HG02938 (cell line): ENCODE measurements around the gene PTDSS2.
"Not testable (repeated sequence)": the region's sequence is repeated elsewhere in the genome, so short reads cannot be mapped to it uniquely, and the experiment has no call there.

Experiments
- ATAC-seq: cut with Tn5 transposase; IDR thresholded peaks from one replicate; pipeline ENCODE4 v1.9.1; 2021; ENCODE audit warnings: mild to moderate bottlenecking, moderate library complexity; ENCODE audit not compliant: unreplicated experiment

PTDSS2 gene

GRCh38 chr11:503179-503981 lies 53.3 kb downstream of the PTDSS2 start:
- ATAC-seq: no peak

GRCh38 chr11:504053-504993 lies 54.2 kb downstream of the PTDSS2 start:
- ATAC-seq: no peak

- no peak for ATAC-seq
Observed at GRCh38 chr11:504994-505344, 54.9 kb downstream of the PTDSS2 start.

DNA sequence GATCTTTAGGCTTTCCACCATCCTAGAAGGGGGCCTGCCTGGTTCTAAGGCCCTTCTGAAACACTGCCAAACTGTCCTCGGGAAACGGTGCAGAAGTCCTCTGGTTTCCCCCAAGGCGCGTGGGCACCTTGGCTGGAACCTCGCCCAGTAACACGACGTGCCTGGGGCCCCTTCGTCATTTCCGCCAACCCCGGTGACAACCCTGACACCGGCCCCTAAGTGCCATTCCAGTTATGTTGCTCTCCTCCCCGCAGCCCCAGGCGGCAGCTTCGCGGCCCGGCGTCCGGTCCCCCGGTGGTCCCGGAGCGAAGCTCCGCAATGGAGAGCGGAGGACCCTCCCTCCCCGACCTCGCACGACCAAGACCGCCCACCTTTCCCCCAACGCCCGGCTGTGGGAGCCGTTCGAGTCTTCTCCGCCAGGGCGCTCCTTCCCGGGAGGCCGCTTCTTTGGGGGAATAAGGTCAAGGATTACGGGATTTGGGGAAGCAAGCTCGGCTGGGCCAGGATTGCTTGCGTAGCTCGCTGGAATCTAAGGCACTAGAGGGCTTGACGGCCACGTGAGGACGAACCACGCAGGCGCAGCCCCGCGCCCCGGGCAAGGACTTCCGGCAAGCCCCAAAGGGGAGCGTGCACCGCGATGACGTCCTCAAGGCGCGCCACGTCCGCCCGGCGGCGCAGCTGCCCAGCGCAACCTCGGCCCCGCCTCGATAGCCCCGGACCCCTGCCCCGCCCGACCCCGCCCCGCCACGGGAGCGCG lies 56.3 kb downstream of the PTDSS2 start:
- ATAC-seq: peak; percentile 64

- ATAC-seq: peak; percentile 32
Observed at GRCh38 chr11:506995-507726, 57.1 kb downstream of the PTDSS2 start, which contains the start of gene RNH1. TSS of gene RNH1 (minus strand) at chr11:507242. CDS start at chr11:502162, 5,080 bp downstream.

- ATAC-seq: no peak
Observed at GRCh38 chr11:507727-508515, 57.8 kb downstream of the PTDSS2 start.

- no peak for ATAC-seq
Observed at GRCh38 chr11:508956-509355, 58.9 kb downstream of the PTDSS2 start.

GRCh38 chr11:512761-513595 lies 62.9 kb downstream of the PTDSS2 start:
- ATAC-seq: no peak

- ATAC-seq: no peak
Observed at GRCh38 chr11:514606-515005, 64.5 kb downstream of the PTDSS2 start.

GRCh38 chr11:515131-515530 lies 65.1 kb downstream of the PTDSS2 start:
- ATAC-seq: no peak

- no peak for ATAC-seq
Observed at GRCh38 chr11:516400-516799, 66.3 kb downstream of the PTDSS2 start.

- not testable (repeated sequence) for ATAC-seq
Observed at GRCh38 chr11:516918-517685, 67.0 kb downstream of the PTDSS2 start.

DNA sequence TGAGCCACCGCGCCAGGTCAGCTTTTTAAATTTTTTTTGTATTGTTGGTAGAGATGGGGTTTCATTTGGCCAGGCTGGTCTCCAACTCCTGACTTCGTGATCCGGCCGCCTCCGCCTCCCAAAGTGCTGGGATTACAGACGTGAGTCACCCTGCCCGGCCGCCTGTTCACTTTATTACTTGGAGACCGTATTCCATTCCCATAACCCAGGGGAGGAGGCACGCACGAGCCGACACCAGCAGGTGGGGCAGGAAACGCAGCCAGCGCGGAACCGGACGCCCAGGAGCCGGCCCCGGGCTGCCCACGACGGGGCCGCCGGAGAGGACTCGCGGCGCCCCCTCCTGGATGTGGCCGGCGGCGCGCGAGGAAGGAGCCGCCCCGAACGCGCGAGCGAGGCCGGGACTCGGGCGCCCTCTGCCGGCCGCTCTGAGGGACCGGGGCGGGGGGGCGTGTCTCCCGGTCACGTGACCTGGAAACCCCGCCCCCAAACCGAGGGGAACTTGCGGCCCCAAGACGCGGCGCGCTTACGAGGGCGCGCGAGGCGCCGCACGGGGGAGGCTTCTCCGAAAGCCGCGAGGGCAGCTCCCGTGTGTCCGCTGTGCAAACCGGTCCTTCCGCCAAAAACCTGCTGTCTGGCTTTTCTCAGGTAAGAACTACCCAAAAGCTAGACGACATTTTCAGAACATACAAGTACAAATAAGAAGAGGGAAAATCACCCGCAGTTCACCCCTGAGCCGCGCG lies 68.6 kb downstream of the PTDSS2 start:
- ATAC-seq: no peak

DNA sequence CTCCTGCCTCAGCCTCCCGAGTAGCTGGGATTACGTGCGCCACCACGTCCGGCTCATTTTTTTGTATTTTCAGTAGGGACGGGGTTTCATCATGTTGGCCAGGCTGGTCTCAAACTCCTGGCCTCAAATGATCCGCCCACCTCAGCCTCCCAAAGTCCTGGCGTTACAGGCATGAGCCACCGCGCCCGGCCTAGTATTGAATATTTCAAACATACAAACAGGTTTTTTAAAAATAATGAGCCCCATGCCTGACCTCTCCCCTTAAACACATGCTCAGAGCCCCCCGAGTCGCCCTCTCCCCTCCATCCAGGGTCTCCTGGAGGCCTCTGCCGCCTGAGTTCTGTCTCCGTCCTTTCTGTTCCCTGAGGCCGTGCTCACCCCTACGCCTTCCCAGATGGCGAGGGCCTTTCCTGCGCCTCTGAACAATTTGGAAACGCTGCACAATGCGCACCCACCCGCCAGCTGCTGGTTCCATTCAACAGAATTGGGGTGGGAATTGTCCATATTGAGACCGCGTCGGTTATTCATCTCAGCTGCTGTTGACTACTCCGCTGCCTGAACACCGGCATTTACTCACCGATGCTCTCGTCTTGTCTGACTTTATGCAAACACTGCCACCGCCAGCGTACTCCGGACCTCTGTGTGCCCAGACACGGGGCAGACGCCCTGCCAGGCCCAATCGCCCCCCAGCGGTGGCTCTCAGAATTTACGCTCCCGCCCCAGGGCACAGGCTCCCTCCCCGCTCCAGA lies 70.5 kb downstream of the PTDSS2 start:
- ATAC-seq: no peak

DNA sequence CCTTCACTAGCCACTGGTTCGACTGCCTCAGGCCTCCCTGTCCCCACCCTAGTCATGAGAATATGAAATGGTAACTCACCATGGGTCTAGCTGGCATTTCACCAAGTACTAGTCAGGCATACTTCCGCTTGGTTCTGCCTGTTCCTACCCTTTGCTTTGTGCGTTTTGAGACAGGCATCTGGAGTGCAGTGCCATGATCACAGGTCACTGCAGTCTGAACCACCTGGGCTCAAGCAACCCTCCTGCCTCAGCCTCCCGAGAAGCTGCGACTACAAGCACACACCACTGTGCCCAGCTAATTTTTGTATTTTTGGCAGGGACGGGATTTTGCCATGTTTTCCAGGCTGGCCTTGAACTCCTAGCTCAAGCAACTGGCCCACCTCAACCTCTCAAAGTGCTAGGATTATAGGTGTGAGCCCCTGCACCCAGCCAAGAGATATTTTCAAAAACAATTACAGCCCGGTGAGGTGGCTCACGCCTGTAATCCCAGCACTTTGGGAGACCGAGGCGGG lies 71.2 kb downstream of the PTDSS2 start:
- no peak for ATAC-seq

DNA sequence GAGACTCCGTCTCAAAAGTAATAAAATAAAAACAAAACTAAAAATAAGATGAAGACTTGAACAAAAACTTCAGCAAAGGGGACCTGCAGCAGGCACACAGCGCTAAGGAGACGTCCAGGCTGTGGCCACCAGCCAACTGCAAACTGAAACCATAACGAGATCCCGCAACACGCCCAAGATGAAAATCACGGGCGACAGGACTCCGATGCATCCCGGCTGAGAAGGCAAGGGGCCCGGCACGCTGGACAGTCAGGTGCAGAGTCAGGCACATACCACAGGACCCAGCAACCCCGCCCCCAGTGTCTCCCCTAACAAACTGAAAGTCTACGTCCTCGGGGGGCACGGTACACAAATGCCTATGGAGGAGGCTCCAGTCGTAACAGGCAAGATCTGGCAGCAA lies 76.1 kb downstream of the PTDSS2 start:
- no peak for ATAC-seq
